ENCODE data around the gene SERPINB6. TPM values are rescaled to one million over a fixed set of nuclear protein-coding genes. Genes with fewer than 3 reads are reported as not detected.

SERPINB6 gene
- total and polyA plus RNA-seq, 9 of the 15 experiments (the other 6 are each of a cell fraction or from before 2014, with no cell fraction given), result 86.6 to 211 (median 143) TPM

DNA sequence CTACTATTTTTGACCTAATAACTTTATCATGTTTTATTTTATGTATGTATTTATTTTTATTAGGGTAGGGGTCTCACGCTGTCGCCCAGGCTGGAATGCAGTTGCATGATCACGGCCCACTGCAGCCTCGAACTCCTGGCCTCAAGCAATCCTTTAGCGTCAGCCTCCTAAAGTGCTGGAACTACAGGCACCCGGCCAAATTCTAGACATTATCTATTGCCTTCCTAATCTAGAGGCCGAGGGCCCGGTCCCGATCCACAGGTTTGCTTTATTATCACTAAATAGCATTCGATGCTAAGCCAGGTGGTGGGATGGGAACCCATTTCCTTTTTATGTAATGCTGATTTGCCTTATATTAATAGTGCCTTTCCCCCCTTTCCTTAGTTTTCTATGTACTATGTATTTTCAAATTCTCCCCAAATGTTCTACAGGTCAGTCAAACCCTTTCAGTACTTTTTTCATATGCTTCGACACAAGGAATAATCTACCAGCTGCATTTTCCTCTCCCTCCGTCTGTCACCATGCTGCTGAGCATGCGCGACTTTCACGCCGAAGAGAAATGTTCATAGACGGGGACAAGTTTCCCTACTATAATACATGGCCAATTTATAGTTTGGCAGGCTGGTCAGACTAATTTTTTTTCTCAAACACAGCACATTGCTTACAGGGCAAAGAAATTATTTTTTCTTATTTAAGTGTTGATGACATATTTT is 6.4 kb downstream of the SERPINB6 start (continued):
- TF ChIP-seq ZBTB11 (CRISPR knock-in tag; IDR thresholded peaks at IDR 0.05), result no peak
- 0 out of 2 replicates have a peak, but pooled peaks have one; percentile 26 for TF ChIP-seq FOSL1 (tag; conservative IDR thresholded peaks at IDR 0.05)
- TF ChIP-seq BRD4 (IDR thresholded peaks at IDR 0.05), result no peak
- peak; percentile 30 for TF ChIP-seq NUFIP1 (IDR thresholded peaks at IDR 0.05; ENCODE audit: partially characterized antibody)
- no peak for TF ChIP-seq ELF1 (tag; IDR thresholded peaks at IDR 0.05)
- no peak for TF ChIP-seq BRCA1 (IDR thresholded peaks at IDR 0.05)
- TF ChIP-seq BRCA1 (CRISPR knock-in tag; IDR thresholded peaks at IDR 0.05), result no peak
- no peak for TF ChIP-seq ZNF282 (CRISPR knock-in tag; IDR thresholded peaks at IDR 0.05)
- TF ChIP-seq, protein P1, sequence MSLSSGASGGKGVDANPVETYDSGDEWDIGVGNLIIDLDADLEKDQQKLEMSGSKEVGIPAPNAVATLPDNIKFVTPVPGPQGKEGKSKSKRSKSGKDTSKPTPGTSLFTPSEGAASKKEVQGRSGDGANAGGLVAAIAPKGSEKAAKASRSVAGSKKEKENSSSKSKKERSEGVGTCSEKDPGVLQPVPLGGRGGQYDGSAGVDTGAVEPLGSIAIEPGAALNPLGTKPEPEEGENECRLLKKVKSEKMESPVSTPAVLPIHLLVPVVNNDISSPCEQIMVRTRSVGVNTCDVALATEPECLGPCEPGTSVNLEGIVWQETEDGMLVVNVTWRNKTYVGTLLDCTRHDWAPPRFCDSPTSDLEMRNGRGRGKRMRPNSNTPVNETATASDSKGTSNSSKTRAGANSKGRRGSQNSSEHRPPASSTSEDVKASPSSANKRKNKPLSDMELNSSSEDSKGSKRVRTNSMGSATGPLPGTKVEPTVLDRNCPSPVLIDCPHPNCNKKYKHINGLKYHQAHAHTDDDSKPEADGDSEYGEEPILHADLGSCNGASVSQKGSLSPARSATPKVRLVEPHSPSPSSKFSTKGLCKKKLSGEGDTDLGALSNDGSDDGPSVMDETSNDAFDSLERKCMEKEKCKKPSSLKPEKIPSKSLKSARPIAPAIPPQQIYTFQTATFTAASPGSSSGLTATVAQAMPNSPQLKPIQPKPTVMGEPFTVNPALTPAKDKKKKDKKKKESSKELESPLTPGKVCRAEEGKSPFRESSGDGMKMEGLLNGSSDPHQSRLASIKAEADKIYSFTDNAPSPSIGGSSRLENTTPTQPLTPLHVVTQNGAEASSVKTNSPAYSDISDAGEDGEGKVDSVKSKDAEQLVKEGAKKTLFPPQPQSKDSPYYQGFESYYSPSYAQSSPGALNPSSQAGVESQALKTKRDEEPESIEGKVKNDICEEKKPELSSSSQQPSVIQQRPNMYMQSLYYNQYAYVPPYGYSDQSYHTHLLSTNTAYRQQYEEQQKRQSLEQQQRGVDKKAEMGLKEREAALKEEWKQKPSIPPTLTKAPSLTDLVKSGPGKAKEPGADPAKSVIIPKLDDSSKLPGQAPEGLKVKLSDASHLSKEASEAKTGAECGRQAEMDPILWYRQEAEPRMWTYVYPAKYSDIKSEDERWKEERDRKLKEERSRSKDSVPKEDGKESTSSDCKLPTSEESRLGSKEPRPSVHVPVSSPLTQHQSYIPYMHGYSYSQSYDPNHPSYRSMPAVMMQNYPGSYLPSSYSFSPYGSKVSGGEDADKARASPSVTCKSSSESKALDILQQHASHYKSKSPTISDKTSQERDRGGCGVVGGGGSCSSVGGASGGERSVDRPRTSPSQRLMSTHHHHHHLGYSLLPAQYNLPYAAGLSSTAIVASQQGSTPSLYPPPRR (CRISPR knock-in tag; IDR thresholded peaks at IDR 0.05; ENCODE audit: borderline replicate concordance), result no peak
- TF ChIP-seq ZNF174 (CRISPR knock-in tag; IDR thresholded peaks at IDR 0.05), result no peak
- TF ChIP-seq ZNF431 (CRISPR knock-in tag; IDR thresholded peaks at IDR 0.05), result no peak
- TF ChIP-seq ZNF143 (CRISPR knock-in tag; IDR thresholded peaks at IDR 0.05), result no peak
- TF ChIP-seq HIVEP1 (CRISPR knock-in tag; IDR thresholded peaks at IDR 0.05), result no peak
- TF ChIP-seq HMBOX1 (IDR thresholded peaks at IDR 0.05), result no peak
- TF ChIP-seq PHF8 (IDR thresholded peaks at IDR 0.05; ENCODE audit: borderline replicate concordance, low read length), result no peak
- TF ChIP-seq SIRT6 (IDR thresholded peaks at IDR 0.05; ENCODE audit: low read depth, low read length), result no peak
- no peak for TF ChIP-seq ZNF57 (CRISPR knock-in tag; IDR thresholded peaks at IDR 0.05)

All from K562 (cell line).